CD4-positive, alpha-beta T cell (primary cell): ENCODE results near the gene MLXIPL. TPM values are rescaled to one million over a fixed set of nuclear protein-coding genes. Genes with fewer than 3 reads are reported as not detected.

Experiments
- ATAC-seq: fragments of 200-7000 bp; cut with Tn5 transposase; one replicate; pipeline ENCODE4 v1.10.0; 2022; ENCODE audit warnings: mild to moderate bottlenecking; ENCODE audit not compliant: poor library complexity
- CTCF ChIA-PET: fragments of 350-600 bp; sonication (Branson Sonifier 250); formaldehyde crosslinking; loops from one replicate; lab custom pipeline; 2021; ENCODE audit warnings: antibody characterized with exemption, inconsistent platforms; lab: Charles Lee
- POLR2A ChIA-PET: fragments of 350-600 bp; sonication (Branson Sonifier 250); formaldehyde crosslinking; loops from one replicate; lab custom pipeline; 2021; ENCODE audit warnings: antibody characterized with exemption, inconsistent platforms; lab: Charles Lee
- DNase-seq, 14 experiments: peaks; one replicate each; pipeline ENCODE4 v3.0.0-alpha.2; 2013 to 2020; ENCODE audit warnings: mixed read lengths in 2 of 14
- H3K27ac ChIP-seq, 2 donors: one replicate each; pipeline versions ENCODE4 v1.5.1 to v1.7.0; 2013; ENCODE audit warnings: low read length in 2 of 2, low read depth in 1 of 2, mild to moderate bottlenecking in 1 of 2
- H3K27me3 ChIP-seq, 2 experiments: 1 replicate in 1 of 2; 2 replicates in 1 of 2; pipeline versions ENCODE4 v1.6.1 to v1.7.0; 2013; ENCODE audit warnings: low read length in 2 of 2, control low read depth in 1 of 2, mild to moderate bottlenecking in 1 of 2, moderate library complexity in 1 of 2; ENCODE audit not compliant: insufficient read depth in 2 of 2, control insufficient read depth in 1 of 2
- H3K36me3 ChIP-seq: one replicate; pipeline ENCODE4 v1.6.1; 2013; ENCODE audit warnings: low read length, control low read depth; ENCODE audit not compliant: insufficient read depth
- H3K4me1 ChIP-seq: one replicate; pipeline ENCODE4 v1.6.1; 2013; ENCODE audit warnings: low read length, control low read depth; ENCODE audit not compliant: insufficient read depth
- H3K4me3 ChIP-seq: one replicate; pipeline ENCODE4 v1.5.1; 2013; ENCODE audit warnings: mild to moderate bottlenecking, low read length, moderate library complexity
- H3K9me3 ChIP-seq, 2 experiments: 1 replicate in 1 of 2; 2 replicates in 1 of 2; pipeline versions ENCODE4 v1.6.1 to v1.7.0; 2013; ENCODE audit warnings: low read length in 2 of 2, mild to moderate bottlenecking in 2 of 2, control low read depth in 1 of 2, moderate library complexity in 1 of 2; ENCODE audit not compliant: control insufficient read depth in 1 of 2, insufficient read depth in 1 of 2
- H3K27ac Mint-ChIP-seq: one replicate; pipeline ENCODE4 v1.8.0; 2020; ENCODE audit warnings: mixed read lengths
- H3K27me3 Mint-ChIP-seq: one replicate; pipeline ENCODE4 v1.8.0; 2021; ENCODE audit warnings: mixed read lengths
- H3K36me3 Mint-ChIP-seq: one replicate; pipeline ENCODE4 v1.8.0; 2021; ENCODE audit warnings: low read depth, mixed read lengths
- H3K4me1 Mint-ChIP-seq: one replicate; pipeline ENCODE4 v1.8.0; 2021; ENCODE audit warnings: low read depth, mixed read lengths
- H3K4me3 Mint-ChIP-seq: one replicate; pipeline ENCODE4 v1.8.0; 2020; ENCODE audit warnings: mild to moderate bottlenecking, mixed read lengths
- H3K9me3 Mint-ChIP-seq: one replicate; pipeline ENCODE4 v1.8.0; 2020; ENCODE audit warnings: mixed read lengths
- intact Hi-C, 2 experiments: fragments of 100-400 bp; cut with DNase I in 1 of 2; cut with micrococcal nuclease in 1 of 2; formaldehyde crosslinking; loops; one replicate each; pipeline versions ENCODE4 v1.15.1 to v1.9.0; 2023 to 2025; cut with DNase I, micrococcal nuclease
- total RNA-seq, 174 experiments: library from RNA in 2 of 174; stranded (reverse) in 2 of 174; gene quantifications; one replicate each; pipeline ENCODE4 v1.2.3 and lab custom pipeline; 2021 to 2026
- TF ChIP-seq, protein P1 (sequence below): fragments of 200-600 bp; IDR thresholded peaks from one replicate; pipeline ENCODE4 v1.8.0; 2022; ENCODE audit warnings: antibody characterized with exemption, mild to moderate bottlenecking

The MLXIPL gene
- total RNA-seq, 2 experiments from 2014 or later, result not detected

DNA sequence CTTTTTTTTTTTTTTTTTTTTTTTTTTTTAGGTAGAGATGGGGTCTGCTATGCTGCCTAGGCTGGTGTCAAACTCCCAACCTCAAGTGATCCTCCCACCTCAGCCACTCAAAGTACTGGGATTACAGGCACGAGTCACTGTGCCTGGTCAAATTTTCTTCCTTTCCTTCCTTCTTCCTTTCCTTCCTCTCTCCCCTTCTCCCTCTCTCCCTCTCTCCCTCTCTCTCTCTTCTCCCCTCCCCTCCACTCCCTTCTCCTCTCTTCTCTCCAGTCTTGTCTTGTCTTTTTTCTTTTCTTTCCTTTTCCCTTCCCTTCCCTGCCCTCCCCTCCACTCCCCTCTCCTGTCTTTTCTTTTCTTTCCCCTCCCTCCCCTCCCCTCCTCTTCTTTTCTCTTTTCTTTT lies 7.2 kb upstream of the MLXIPL start:
- ATAC-seq, result no peak
- H3K27ac ChIP-seq, result no peak overlapping the region
- Mint-ChIP-seq H3K27me3 (peaks cover 72% of the 10 kb centered on the region), H3K4me3 (no peak overlapping the region), H3K27ac (no peak overlapping the region), H3K9me3 (no peaks in the 10 kb centered on the region), H3K36me3 (no peaks in the 10 kb centered on the region), H3K4me1 (no peaks in the 10 kb centered on the region)
- no peaks in the 10 kb centered on the region for H3K36me3 ChIP-seq
- ChIA-PET POLR2A (no interaction called here), CTCF (no interaction called here)
- no peaks in the 10 kb centered on the region for H3K4me1 ChIP-seq
- no peak overlapping the region for H3K4me3 ChIP-seq
- intact Hi-C loops, result no loop called here
- peaks cover 23 to 26% of the 10 kb centered on the region in 2 experiments for H3K27me3 ChIP-seq
- TF ChIP-seq, protein P1, sequence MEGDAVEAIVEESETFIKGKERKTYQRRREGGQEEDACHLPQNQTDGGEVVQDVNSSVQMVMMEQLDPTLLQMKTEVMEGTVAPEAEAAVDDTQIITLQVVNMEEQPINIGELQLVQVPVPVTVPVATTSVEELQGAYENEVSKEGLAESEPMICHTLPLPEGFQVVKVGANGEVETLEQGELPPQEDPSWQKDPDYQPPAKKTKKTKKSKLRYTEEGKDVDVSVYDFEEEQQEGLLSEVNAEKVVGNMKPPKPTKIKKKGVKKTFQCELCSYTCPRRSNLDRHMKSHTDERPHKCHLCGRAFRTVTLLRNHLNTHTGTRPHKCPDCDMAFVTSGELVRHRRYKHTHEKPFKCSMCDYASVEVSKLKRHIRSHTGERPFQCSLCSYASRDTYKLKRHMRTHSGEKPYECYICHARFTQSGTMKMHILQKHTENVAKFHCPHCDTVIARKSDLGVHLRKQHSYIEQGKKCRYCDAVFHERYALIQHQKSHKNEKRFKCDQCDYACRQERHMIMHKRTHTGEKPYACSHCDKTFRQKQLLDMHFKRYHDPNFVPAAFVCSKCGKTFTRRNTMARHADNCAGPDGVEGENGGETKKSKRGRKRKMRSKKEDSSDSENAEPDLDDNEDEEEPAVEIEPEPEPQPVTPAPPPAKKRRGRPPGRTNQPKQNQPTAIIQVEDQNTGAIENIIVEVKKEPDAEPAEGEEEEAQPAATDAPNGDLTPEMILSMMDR, result no peak
- DNase-seq, result no peak
- H3K9me3 ChIP-seq, result no peaks in the 10 kb centered on the region

DNA sequence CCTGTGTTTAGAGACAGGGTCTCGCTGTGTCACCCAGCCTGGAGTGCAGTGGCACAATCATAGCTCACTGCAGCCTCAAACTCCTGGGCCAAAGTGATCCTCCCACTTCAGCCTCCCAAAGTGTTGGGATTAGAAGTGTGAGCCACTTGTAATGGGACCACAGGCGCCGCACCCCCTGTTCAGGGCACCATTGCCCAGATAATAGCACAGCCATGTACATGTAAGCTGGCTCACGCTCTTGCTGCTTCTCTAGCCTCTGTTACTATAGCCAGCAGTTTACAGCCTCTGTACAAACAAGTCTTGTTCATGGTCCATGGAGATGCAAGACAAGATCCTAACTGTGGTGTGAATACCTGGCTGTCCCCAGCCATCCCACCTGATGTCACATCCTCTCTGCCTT lies 4.2 kb upstream of the MLXIPL start:
- Histone ChIP-seq H3K4me3 (no peak overlapping the region), H3K27me3 (peaks cover 36 to 38% of the 10 kb centered on the region in 2 experiments), H3K27ac (no peak overlapping the region), H3K9me3 (peaks cover 0 to 7% of the 10 kb centered on the region in 2 experiments), H3K4me1 (peaks cover 8% of the 10 kb centered on the region), H3K36me3 (no peaks in the 10 kb centered on the region)
- intact Hi-C loops, result no loop called here
- TF ChIP-seq, protein P1, result no peak
- H3K27ac Mint-ChIP-seq, result no peak overlapping the region
- DNase-seq, result no peak
- H3K27me3 Mint-ChIP-seq, result peaks cover 72% of the 10 kb centered on the region
- H3K4me3 Mint-ChIP-seq, result no peak overlapping the region
- no peaks in the 10 kb centered on the region for H3K36me3 Mint-ChIP-seq
- POLR2A ChIA-PET, result no interaction called here
- no peak for ATAC-seq
- CTCF ChIA-PET, result interaction anchor here (1.2 to 1.6 kb wide), 3 partner anchors 22 to 106 kb away, joined by 4 to 14 read pairs (median 7); no protein-coding TSS in a partner anchor
- H3K4me1 Mint-ChIP-seq, result peaks cover 2% of the 10 kb centered on the region
- no peaks in the 10 kb centered on the region for H3K9me3 Mint-ChIP-seq

DNA sequence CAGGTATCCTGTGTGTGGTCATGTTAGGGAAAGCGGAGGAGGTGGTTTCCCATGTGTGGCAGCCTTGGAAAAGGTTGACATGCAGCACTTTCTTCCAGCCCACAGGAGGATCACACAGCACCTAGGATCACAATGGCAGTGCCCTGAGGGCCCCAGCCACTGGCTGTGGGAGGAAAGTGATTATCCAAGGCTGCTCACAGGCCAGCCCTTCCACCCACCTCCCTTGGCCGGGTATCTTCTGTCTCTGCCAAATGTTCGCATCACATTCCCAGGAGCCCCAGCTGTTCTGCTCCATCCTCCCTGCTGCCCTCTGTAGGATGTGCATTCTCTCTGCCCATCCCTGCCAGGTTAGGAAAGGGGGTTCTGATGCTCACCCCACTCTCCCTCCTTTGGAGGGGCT lies 2.5 kb upstream of the MLXIPL start:
- ChIA-PET POLR2A (no interaction called here), CTCF (interaction anchor here (1.4 kb wide), 1 partner anchor 20 kb away, joined by 4 read pairs; no protein-coding TSS in a partner anchor)
- peaks cover 76% of the 10 kb centered on the region for H3K27me3 Mint-ChIP-seq
- peaks cover 42 to 50% of the 10 kb centered on the region in 2 experiments for H3K27me3 ChIP-seq
- H3K4me1 ChIP-seq, result peaks cover 16% of the 10 kb centered on the region
- TF ChIP-seq, protein P1, result no peak
- H3K9me3 Mint-ChIP-seq, result no peaks in the 10 kb centered on the region
- H3K4me3 ChIP-seq, result no peak overlapping the region
- DNase-seq (no peak), ATAC-seq (no peak)
- no peak overlapping the region for H3K27ac ChIP-seq
- no peak overlapping the region for H3K4me3 Mint-ChIP-seq
- peaks cover 0 to 13% of the 10 kb centered on the region in 2 experiments for H3K9me3 ChIP-seq
- H3K27ac Mint-ChIP-seq, result no peak overlapping the region
- H3K36me3 ChIP-seq, result no peaks in the 10 kb centered on the region
- no peaks in the 10 kb centered on the region for H3K36me3 Mint-ChIP-seq
- intact Hi-C loops, result no loop called here
- peaks cover 13% of the 10 kb centered on the region for H3K4me1 Mint-ChIP-seq
